Activated naive CD4-positive, alpha-beta T cell treated with anti-CD3 and anti-CD28 coated beads for 36 hours (primary cell): ENCODE data around the gene TRPM2. TPM values are rescaled to one million over a fixed set of nuclear protein-coding genes. Genes with fewer than 3 reads are reported as not detected.
A peak's percentile ranks its signal among the peaks of the same experiment; 100 is the strongest.
"Not testable (repeated sequence)": the region's sequence is repeated elsewhere in the genome, so short reads cannot be mapped to it uniquely, and the experiment has no call there.

Experiments
- CTCF ChIA-PET: fragments of 350-600 bp; sonication (Branson Sonifier 250); formaldehyde crosslinking; loops from one replicate; lab custom pipeline; 2021; ENCODE audit warnings: antibody characterized with exemption; lab: Charles Lee
- DNase-seq: peaks from one replicate; pipeline ENCODE4 v3.0.0-alpha.2; 2020
- H3K27ac Mint-ChIP-seq: one replicate; pipeline ENCODE4 v1.8.0; 2021; ENCODE audit warnings: mild to moderate bottlenecking, mixed read lengths
- H3K27me3 Mint-ChIP-seq: one replicate; pipeline ENCODE4 v1.8.0; 2021; ENCODE audit warnings: low read depth, mixed read lengths
- H3K36me3 Mint-ChIP-seq: one replicate; pipeline ENCODE4 v1.8.0; 2021; ENCODE audit warnings: low read depth, mixed read lengths
- H3K4me1 Mint-ChIP-seq: one replicate; pipeline ENCODE4 v1.8.0; 2021; ENCODE audit warnings: low read depth, mixed read lengths
- H3K4me3 Mint-ChIP-seq: one replicate; pipeline ENCODE4 v1.8.0; 2021; ENCODE audit warnings: mild to moderate bottlenecking, moderate library complexity, mixed read lengths
- H3K9me3 Mint-ChIP-seq: one replicate; pipeline ENCODE4 v1.8.0; 2021; ENCODE audit warnings: mixed read lengths
- intact Hi-C: fragments of 100-400 bp; cut with micrococcal nuclease; formaldehyde crosslinking; loops from one replicate; pipeline ENCODE4 v1.15.1; 2023
- total RNA-seq, 2 experiments: library from RNA; stranded (reverse); gene quantifications; one replicate each; pipeline ENCODE4 v1.2.3, GENCODE V29; 2021

The TRPM2 gene
- total RNA-seq, 2 experiments from 2014 or later = 2.5 to 3.5 TPM

- CTCF ChIA-PET = no interaction called here
Observed at GRCh38 chr21:44401386-44402160, 48.2 kb downstream of the TRPM2 start.

GRCh38 chr21:44402323-44403105 is 49.1 kb downstream of the TRPM2 start:
- H3K27ac Mint-ChIP-seq = no peak overlapping the region
- no peak for DNase-seq
- H3K4me1 Mint-ChIP-seq = peaks cover 5% of the 10 kb centered on the region
- intact Hi-C loops = no loop called here
- peaks cover 6% of the 10 kb centered on the region for H3K9me3 Mint-ChIP-seq
- peaks cover 3% of the 10 kb centered on the region for H3K36me3 Mint-ChIP-seq
- H3K27me3 Mint-ChIP-seq = no peaks in the 10 kb centered on the region
- CTCF ChIA-PET = no interaction called here
- no peak overlapping the region for H3K4me3 Mint-ChIP-seq

More at GRCh38 chr21:44401386-44402160, 48.2 kb downstream of the TRPM2 start:
- no peak overlapping the region for H3K27ac Mint-ChIP-seq
- H3K4me1 Mint-ChIP-seq = no peaks in the 10 kb centered on the region
- H3K36me3 Mint-ChIP-seq = no peaks in the 10 kb centered on the region
- intact Hi-C loops = no loop called here
- H3K4me3 Mint-ChIP-seq = no peak overlapping the region
- no peaks in the 10 kb centered on the region for H3K9me3 Mint-ChIP-seq
- no peaks in the 10 kb centered on the region for H3K27me3 Mint-ChIP-seq
- DNase-seq = no peak

GRCh38 chr21:44403106-44404020 is 49.9 kb downstream of the TRPM2 start:
- CTCF ChIA-PET = no interaction called here
- intact Hi-C loops = no loop called here

DNA sequence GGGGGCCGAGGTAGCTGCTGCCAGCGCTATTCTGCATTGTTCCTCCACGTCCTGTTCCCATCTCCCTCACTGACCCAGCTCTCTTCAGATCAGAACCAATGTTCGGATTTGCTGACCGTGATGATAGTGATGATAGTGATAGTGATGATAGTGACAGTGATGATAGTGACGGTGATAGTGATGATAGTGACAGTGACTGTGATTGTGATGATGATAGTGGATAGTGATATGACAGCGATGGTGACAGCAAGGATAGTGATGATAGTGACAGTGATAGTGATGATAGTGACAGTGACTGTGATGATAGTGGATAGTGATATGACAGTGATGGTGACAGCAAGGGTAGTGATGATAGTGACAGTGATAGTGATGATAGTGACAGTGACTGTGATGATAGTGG is 51.1 kb downstream of the TRPM2 start:
- H3K27ac Mint-ChIP-seq, H3K9me3 Mint-ChIP-seq, H3K27me3 Mint-ChIP-seq, H3K4me1 Mint-ChIP-seq, intact Hi-C loops, CTCF ChIA-PET, DNase-seq, H3K36me3 Mint-ChIP-seq, H3K4me3 Mint-ChIP-seq: not testable (repeated sequence)

More at GRCh38 chr21:44403106-44404020, 49.9 kb downstream of the TRPM2 start:
- Mint-ChIP-seq H3K27me3 (no peaks in the 10 kb centered on the region), H3K4me3 (no peak overlapping the region), H3K27ac (no peak overlapping the region), H3K9me3 (peaks cover 6% of the 10 kb centered on the region), H3K36me3 (peaks cover 3% of the 10 kb centered on the region), H3K4me1 (peaks cover 8% of the 10 kb centered on the region)
- DNase-seq = no peak

DNA sequence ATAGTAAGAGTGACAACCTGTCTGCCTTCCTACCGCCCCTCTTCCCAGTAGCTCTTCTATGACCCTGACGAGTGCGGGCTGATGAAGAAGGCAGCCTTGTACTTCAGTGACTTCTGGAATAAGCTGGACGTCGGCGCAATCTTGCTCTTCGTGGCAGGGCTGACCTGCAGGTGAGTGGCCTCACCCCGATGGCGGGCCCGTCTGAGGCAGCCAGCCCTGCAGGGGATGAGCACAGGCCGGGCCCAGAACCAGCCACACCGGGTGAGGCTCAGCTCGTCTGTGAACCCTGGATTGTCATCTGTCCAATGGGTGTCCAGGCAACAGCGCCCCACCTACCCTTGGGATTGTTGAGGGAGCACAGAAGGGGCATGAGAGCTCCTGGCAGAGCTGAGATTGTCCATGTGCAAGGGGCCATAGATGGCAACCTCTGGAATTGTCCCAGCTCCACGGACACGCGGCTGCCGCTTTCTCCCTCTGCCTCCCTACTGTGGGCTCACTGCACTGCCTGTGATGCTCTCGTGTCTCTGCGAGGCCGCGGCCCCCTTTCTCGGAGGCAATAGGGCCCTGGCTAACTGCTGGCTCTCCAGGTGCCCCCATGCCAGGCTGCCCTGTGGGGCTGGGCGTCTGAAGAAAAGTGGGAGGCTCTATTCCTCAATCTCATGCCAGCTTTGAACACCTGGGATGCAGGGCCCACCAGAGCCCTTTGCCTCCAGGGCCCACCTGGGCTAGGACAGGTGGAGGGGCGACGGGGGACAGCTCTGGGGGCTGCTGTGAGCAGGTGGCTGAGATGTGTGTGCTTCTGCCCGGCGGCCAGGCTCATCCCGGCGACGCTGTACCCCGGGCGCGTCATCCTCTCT is 51.9 kb downstream of the TRPM2 start:
- Mint-ChIP-seq H3K27me3 (no peaks in the 10 kb centered on the region), H3K4me3 (no peak overlapping the region), H3K36me3 (peaks cover 3% of the 10 kb centered on the region), H3K27ac (no peak overlapping the region), H3K4me1 (peaks cover 8% of the 10 kb centered on the region), H3K9me3 (peaks cover 6% of the 10 kb centered on the region)
- no peak for DNase-seq
- CTCF ChIA-PET = no interaction called here
- intact Hi-C loops = no loop called here

GRCh38 chr21:44405948-44406872 is 52.8 kb downstream of the TRPM2 start:
- intact Hi-C loops = no loop called here
- peaks cover 6% of the 10 kb centered on the region for H3K9me3 Mint-ChIP-seq
- no peak overlapping the region for H3K27ac Mint-ChIP-seq
- peaks cover 3% of the 10 kb centered on the region for H3K36me3 Mint-ChIP-seq
- no peak overlapping the region for H3K4me3 Mint-ChIP-seq
- peaks cover 8% of the 10 kb centered on the region for H3K4me1 Mint-ChIP-seq
- H3K27me3 Mint-ChIP-seq = no peaks in the 10 kb centered on the region
- CTCF ChIA-PET = no interaction called here
- DNase-seq = no peak

GRCh38 chr21:44406953-44407352 is 53.5 kb downstream of the TRPM2 start:
- peaks cover 6% of the 10 kb centered on the region for H3K9me3 Mint-ChIP-seq
- DNase-seq = no peak
- H3K36me3 Mint-ChIP-seq = peaks cover 3% of the 10 kb centered on the region
- peaks cover 8% of the 10 kb centered on the region for H3K4me1 Mint-ChIP-seq
- peak overlapping the region; percentile 82 for H3K27ac Mint-ChIP-seq
- no peak overlapping the region for H3K4me3 Mint-ChIP-seq
- no peaks in the 10 kb centered on the region for H3K27me3 Mint-ChIP-seq
- intact Hi-C loops = no loop called here
- CTCF ChIA-PET = interaction anchor here (0.6 kb wide), 1 partner anchor 38 kb away, joined by 5 read pairs; no protein-coding TSS in a partner anchor

GRCh38 chr21:44407493-44407892 is 54.1 kb downstream of the TRPM2 start:
- peak overlapping the region; percentile 82 for H3K27ac Mint-ChIP-seq
- CTCF ChIA-PET = interaction anchor here (0.6 to 0.7 kb wide), 3 partner anchors 22 to 360 kb away, joined by 3 to 5 read pairs (median 3); no protein-coding TSS in a partner anchor
- H3K9me3 Mint-ChIP-seq = peaks cover 6% of the 10 kb centered on the region
- H3K4me1 Mint-ChIP-seq = peaks cover 8% of the 10 kb centered on the region
- no peak overlapping the region for H3K4me3 Mint-ChIP-seq
- H3K36me3 Mint-ChIP-seq = peaks cover 3% of the 10 kb centered on the region
- H3K27me3 Mint-ChIP-seq = no peaks in the 10 kb centered on the region
- intact Hi-C loops = no loop called here
- peak; percentile 68 for DNase-seq

- Mint-ChIP-seq H3K27me3 (no peaks in the 10 kb centered on the region), H3K27ac (no peak overlapping the region), H3K4me3 (no peak overlapping the region), H3K9me3 (peaks cover 6% of the 10 kb centered on the region), H3K4me1 (peaks cover 8% of the 10 kb centered on the region), H3K36me3 (peaks cover 3% of the 10 kb centered on the region)
- CTCF ChIA-PET = no interaction called here
- intact Hi-C loops = no loop called here
- DNase-seq = no peak
Observed at GRCh38 chr21:44408226-44408625, 54.8 kb downstream of the TRPM2 start.

DNA sequence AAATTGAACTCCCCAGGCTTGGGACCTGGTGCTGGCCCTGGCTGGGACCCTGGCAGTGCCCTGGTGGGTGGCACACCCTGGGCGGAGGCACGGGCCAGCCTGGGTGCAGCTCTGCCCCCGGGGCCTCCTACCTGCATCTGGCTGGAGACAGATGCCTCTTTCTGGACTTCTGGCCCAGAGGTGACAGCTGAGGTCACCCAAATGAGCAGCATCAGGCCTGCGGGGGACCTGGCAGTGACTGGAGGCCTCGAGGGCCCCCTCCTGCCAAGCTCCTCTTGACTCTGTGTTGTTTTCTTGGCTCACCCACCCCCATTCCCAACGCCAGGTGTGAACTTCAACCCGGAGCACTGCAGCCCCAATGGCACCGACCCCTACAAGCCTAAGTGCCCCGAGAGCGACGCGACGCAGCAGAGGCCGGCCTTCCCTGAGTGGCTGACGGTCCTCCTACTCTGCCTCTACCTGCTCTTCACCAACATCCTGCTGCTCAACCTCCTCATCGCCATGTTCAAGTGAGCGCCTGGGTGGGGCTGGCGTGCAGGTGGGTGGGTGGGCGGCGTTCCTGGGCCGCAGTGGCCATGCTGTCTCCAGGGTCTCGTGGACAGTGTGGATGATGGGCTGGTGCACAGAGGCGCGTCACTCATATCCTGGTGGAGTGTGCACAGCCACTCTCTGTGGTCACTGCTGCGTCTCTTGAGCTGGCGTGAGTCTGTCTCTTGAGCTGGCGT is 60.3 kb downstream of the TRPM2 start:
- Mint-ChIP-seq H3K4me1 (no peaks in the 10 kb centered on the region), H3K36me3 (no peaks in the 10 kb centered on the region), H3K27me3 (no peaks in the 10 kb centered on the region), H3K9me3 (no peaks in the 10 kb centered on the region), H3K27ac (no peak overlapping the region), H3K4me3 (no peak overlapping the region)
- intact Hi-C loops = no loop called here
- no peak for DNase-seq
- CTCF ChIA-PET = interaction anchor here (0.7 kb wide), 1 partner anchor 277 kb away, joined by 3 read pairs; no protein-coding TSS in a partner anchor
